Endodermal cell (in vitro differentiated cells): Measurements from ENCODE around the gene NAA11. TPM values are rescaled to one million over a fixed set of nuclear protein-coding genes. Genes with fewer than 3 reads are reported as not detected.

Experiments
- DNase-seq: peaks from one replicate; pipeline ENCODE4 v3.0.0-alpha.2; 2017
- H3K27ac ChIP-seq: 2 replicates; pipeline ENCODE4 v1.5.1; 2013; ENCODE audit warnings: mild to moderate bottlenecking, low read depth, low read length, moderate library complexity
- H3K27me3 ChIP-seq: 2 replicates; pipeline ENCODE4 v1.6.1; 2013; ENCODE audit warnings: mild to moderate bottlenecking, low read length, moderate library complexity; ENCODE audit not compliant: insufficient read depth, control insufficient read depth, poor library complexity, severe bottlenecking
- H3K36me3 ChIP-seq: 2 replicates; pipeline ENCODE4 v1.7.0; 2013; ENCODE audit warnings: mild to moderate bottlenecking, low read length, moderate library complexity; ENCODE audit not compliant: control insufficient read depth, insufficient read depth
- H3K4me1 ChIP-seq: one replicate; pipeline ENCODE4 v1.7.0; 2013; ENCODE audit warnings: low read length; ENCODE audit not compliant: control insufficient read depth, insufficient read depth
- H3K4me3 ChIP-seq: 2 replicates; pipeline ENCODE4 v1.5.1; 2013; ENCODE audit warnings: mild to moderate bottlenecking, low read length, moderate library complexity
- H3K9ac ChIP-seq: 2 replicates; pipeline ENCODE4 v1.6.1; 2013; ENCODE audit warnings: mild to moderate bottlenecking, low read length, moderate library complexity; ENCODE audit not compliant: poor library complexity, severe bottlenecking; ENCODE audit errors: extremely low read depth
- H3K9me3 ChIP-seq: 2 replicates; pipeline ENCODE4 v1.6.1; 2013; ENCODE audit warnings: mild to moderate bottlenecking, low read length, moderate library complexity; ENCODE audit not compliant: control insufficient read depth
- H3K27ac Mint-ChIP-seq: 2 replicates; pipeline ENCODE4 v1.8.0; 2020; ENCODE audit warnings: mixed read lengths
- H3K27me3 Mint-ChIP-seq: 2 replicates; pipeline ENCODE4 v1.8.0; 2021; ENCODE audit warnings: mild to moderate bottlenecking, mixed read lengths; ENCODE audit not compliant: insufficient read depth
- H3K36me3 Mint-ChIP-seq: 2 replicates; pipeline ENCODE4 v1.8.0; 2020; ENCODE audit warnings: low read depth, mixed read lengths
- H3K4me1 Mint-ChIP-seq: 2 replicates; pipeline ENCODE4 v1.8.0; 2020; ENCODE audit warnings: mixed read lengths
- H3K4me3 Mint-ChIP-seq: 2 replicates; pipeline ENCODE4 v1.8.0; 2020; ENCODE audit warnings: mild to moderate bottlenecking, moderate library complexity, mixed read lengths
- H3K9me3 Mint-ChIP-seq: 2 replicates; pipeline ENCODE4 v1.8.0; 2020; ENCODE audit warnings: mild to moderate bottlenecking, mixed read lengths
- CTCF ChIP-seq: fragments of 200-600 bp; sonication (generic); conservative IDR thresholded peaks from 2 replicates; pipeline ENCODE4 v1.5.0; 2021; ENCODE audit warnings: antibody characterized with exemption, mild to moderate bottlenecking
- WGBS, 2 experiments: methylation state at CpG; one replicate each; pipeline versions ENCODE4 v1.1.5 to v1.1.7; 2013; ENCODE audit warnings: missing lambda C conversion rate in 2 of 2, mixed read lengths in 1 of 2; ENCODE audit not compliant: insufficient coverage in 1 of 2, insufficient read length in 1 of 2; 5-methylcytosine and 5-hydroxymethylcytosine counted together
- total RNA-seq, 2 donors: library from RNA; stranded (reverse); fragmentation: NEBNext Ultra II Directional in 1 of 2; extraction: Animal tissue kit (Norgen Biotek cat#: 25700) in 1 of 2; gene quantifications; 2 replicates in 1 of 2; 3 replicates in 1 of 2; pipeline ENCODE4 v1.2.1, GENCODE V29; 2021

NAA11 gene
- total RNA-seq, 2 donors from 2014 or later: not detected

- H3K9ac ChIP-seq: no peak overlapping the region
- 97% methylated on average over 2 of the region's 2 CpGs; no CpG with 5 or more reads in 1 of the 2 experiments for WGBS, 2 experiments
- H3K4me3 Mint-ChIP-seq: no peak overlapping the region
Observed at GRCh38 chr4:79340568-79340967, 14.7 kb upstream of the NAA11 start.

GRCh38 chr4:79338148-79338547 lies 12.3 kb upstream of the NAA11 start:
- Mint-ChIP-seq H3K4me3 (no peak overlapping the region), H3K27me3 (no peaks in the 10 kb centered on the region), H3K9me3 (peaks cover 5% of the 10 kb centered on the region), H3K36me3 (no peaks in the 10 kb centered on the region), H3K4me1 (peaks cover 5% of the 10 kb centered on the region), H3K27ac (no peak overlapping the region)
- no peaks in the 10 kb centered on the region for H3K36me3 ChIP-seq
- no peak for DNase-seq
- no peak overlapping the region for H3K27ac ChIP-seq
- H3K4me3 ChIP-seq: no peak overlapping the region
- H3K9ac ChIP-seq: no peak overlapping the region
- H3K27me3 ChIP-seq: no peaks in the 10 kb centered on the region
- TF ChIP-seq CTCF: no peak
- H3K9me3 ChIP-seq: peaks cover 18% of the 10 kb centered on the region
- peaks cover 6% of the 10 kb centered on the region for H3K4me1 ChIP-seq

More at GRCh38 chr4:79340568-79340967, 14.7 kb upstream of the NAA11 start:
- Mint-ChIP-seq H3K4me1 (no peaks in the 10 kb centered on the region), H3K36me3 (no peaks in the 10 kb centered on the region), H3K27ac (no peak overlapping the region), H3K27me3 (no peaks in the 10 kb centered on the region), H3K9me3 (peaks cover 5% of the 10 kb centered on the region)
- Histone ChIP-seq H3K27ac (no peak overlapping the region), H3K4me1 (no peaks in the 10 kb centered on the region), H3K4me3 (no peak overlapping the region), H3K36me3 (no peaks in the 10 kb centered on the region), H3K9me3 (peaks cover 25% of the 10 kb centered on the region), H3K27me3 (no peaks in the 10 kb centered on the region)
- TF ChIP-seq CTCF: no peak
- no peak for DNase-seq

- WGBS, 2 experiments: 94% methylated on average over 1 of the region's 1 CpG; no CpG with 5 or more reads in 1 of the 2 experiments
- Mint-ChIP-seq H3K9me3 (no peaks in the 10 kb centered on the region), H3K4me1 (peaks cover 31% of the 10 kb centered on the region), H3K27me3 (no peaks in the 10 kb centered on the region), H3K36me3 (no peaks in the 10 kb centered on the region), H3K27ac (no peak overlapping the region), H3K4me3 (no peak overlapping the region)
- no peaks in the 10 kb centered on the region for H3K9me3 ChIP-seq
- H3K9ac ChIP-seq: no peak overlapping the region
- no peak for TF ChIP-seq CTCF
- no peak overlapping the region for H3K4me3 ChIP-seq
- H3K4me1 ChIP-seq: peaks cover 6% of the 10 kb centered on the region
- no peak overlapping the region for H3K27ac ChIP-seq
- no peaks in the 10 kb centered on the region for H3K36me3 ChIP-seq
- no peaks in the 10 kb centered on the region for H3K27me3 ChIP-seq
- DNase-seq: no peak
Observed at GRCh38 chr4:79334783-79335182, 8.9 kb upstream of the NAA11 start.
